Lower leg skin (tissue), 4 donors: ENCODE data around the gene ADAM22. TPM values are rescaled to one million over a fixed set of nuclear protein-coding genes. Genes with fewer than 3 reads are reported as not detected.

ENCODE experiments used
- DNase-seq, 2 donors: peaks; one replicate each; pipeline ENCODE4 v3.0.0-alpha.2; 2019; ENCODE audit warnings: low spot score in 2 of 2
- H3K4me3 ChIP-seq: fragments of 200-600 bp; sonication (generic); 2 replicates; pipeline ENCODE4 v1.5.1; 2017; ENCODE audit warnings: mild to moderate bottlenecking, low read depth; ENCODE audit not compliant: poor library complexity, severe bottlenecking
- POLR2A ChIP-seq, 2 donors: fragments of 450-650 bp; IDR thresholded peaks; one replicate each; pipeline ENCODE4 v1.6.1; 2016 to 2017; ENCODE audit warnings: antibody characterized with exemption in 2 of 2, mild to moderate bottlenecking in 1 of 2, moderate library complexity in 1 of 2
- WGBS, 2 donors: methylation state at CpG; one replicate each; pipeline ENCODE4 v1.1.5; 2018; 5-methylcytosine and 5-hydroxymethylcytosine counted together
- intact Hi-C: fragments of 100-400 bp; cut with DNase I; formaldehyde crosslinking; loops from one replicate; pipeline ENCODE4 v1.15.0; 2023; ENCODE audit warnings: low total_unique reads
- total RNA-seq, 4 donors: library from RNA; depleted of rRNA; stranded (reverse); fragments of >200 nt; gene quantifications; one replicate each; pipeline ENCODE4 v1.1.0, GENCODE V29; 2016
- TF ChIP-seq, protein P1 (sequence below), 3 donors: fragments of 450-650 bp; IDR thresholded peaks; one replicate each; pipeline ENCODE4 v1.5.1; 2016; ENCODE audit warnings: antibody characterized with exemption in 3 of 3, mild to moderate bottlenecking in 3 of 3, moderate library complexity in 2 of 3

ADAM22 gene
- total RNA-seq, 4 donors from 2014 or later = 0.30 to 2.1 (median 1.0) TPM

- TF ChIP-seq, protein P1, sequence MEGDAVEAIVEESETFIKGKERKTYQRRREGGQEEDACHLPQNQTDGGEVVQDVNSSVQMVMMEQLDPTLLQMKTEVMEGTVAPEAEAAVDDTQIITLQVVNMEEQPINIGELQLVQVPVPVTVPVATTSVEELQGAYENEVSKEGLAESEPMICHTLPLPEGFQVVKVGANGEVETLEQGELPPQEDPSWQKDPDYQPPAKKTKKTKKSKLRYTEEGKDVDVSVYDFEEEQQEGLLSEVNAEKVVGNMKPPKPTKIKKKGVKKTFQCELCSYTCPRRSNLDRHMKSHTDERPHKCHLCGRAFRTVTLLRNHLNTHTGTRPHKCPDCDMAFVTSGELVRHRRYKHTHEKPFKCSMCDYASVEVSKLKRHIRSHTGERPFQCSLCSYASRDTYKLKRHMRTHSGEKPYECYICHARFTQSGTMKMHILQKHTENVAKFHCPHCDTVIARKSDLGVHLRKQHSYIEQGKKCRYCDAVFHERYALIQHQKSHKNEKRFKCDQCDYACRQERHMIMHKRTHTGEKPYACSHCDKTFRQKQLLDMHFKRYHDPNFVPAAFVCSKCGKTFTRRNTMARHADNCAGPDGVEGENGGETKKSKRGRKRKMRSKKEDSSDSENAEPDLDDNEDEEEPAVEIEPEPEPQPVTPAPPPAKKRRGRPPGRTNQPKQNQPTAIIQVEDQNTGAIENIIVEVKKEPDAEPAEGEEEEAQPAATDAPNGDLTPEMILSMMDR (IDR thresholded peaks at IDR 0.05) = no peak
- TF ChIP-seq POLR2A (IDR thresholded peaks at IDR 0.05) = no peak
- H3K4me3 ChIP-seq = no peak overlapping the region
- DNase-seq = no peak
- intact Hi-C loops = no loop called here
Observed at GRCh38 chr7:88115258-88115796, 181.3 kb downstream of the ADAM22 start.

- no peak for DNase-seq
- intact Hi-C loops = no loop called here
- TF ChIP-seq POLR2A (IDR thresholded peaks at IDR 0.05) = no peak
- TF ChIP-seq, protein P1 (IDR thresholded peaks at IDR 0.05) = no peak
- no peak overlapping the region for H3K4me3 ChIP-seq
- 67 to 78% methylated on average over 2 of the region's 2 CpGs for WGBS, 2 donors
Observed at GRCh38 chr7:88115816-88116215, 181.8 kb downstream of the ADAM22 start.

GRCh38 chr7:88116235-88116795 lies 182.3 kb downstream of the ADAM22 start:
- no peak for DNase-seq
- TF ChIP-seq POLR2A (IDR thresholded peaks at IDR 0.05) = no peak
- TF ChIP-seq, protein P1 (IDR thresholded peaks at IDR 0.05) = no peak
- no peak overlapping the region for H3K4me3 ChIP-seq
- intact Hi-C loops = no loop called here
- 23 to 35% methylated on average over 1 of the region's 1 CpG for WGBS, 2 donors

- TF ChIP-seq, protein P1 (IDR thresholded peaks at IDR 0.05) = no peak
- TF ChIP-seq POLR2A (IDR thresholded peaks at IDR 0.05) = no peak
- intact Hi-C loops = no loop called here
- 80 to 83% methylated on average over 2 of the region's 2 CpGs for WGBS, 2 donors
- H3K4me3 ChIP-seq = no peak overlapping the region
- no peak for DNase-seq
Observed at GRCh38 chr7:88117325-88117724, 183.3 kb downstream of the ADAM22 start.

- no peak for DNase-seq
- no peak overlapping the region for H3K4me3 ChIP-seq
- no peak for TF ChIP-seq POLR2A (IDR thresholded peaks at IDR 0.05)
- TF ChIP-seq, protein P1 (IDR thresholded peaks at IDR 0.05) = no peak
- 75 to 83% methylated on average over 2 of the region's 2 CpGs for WGBS, 2 donors
- intact Hi-C loops = no loop called here
Observed at GRCh38 chr7:88121335-88121734, 187.3 kb downstream of the ADAM22 start.
